HG02885 (cell line): ENCODE results near the gene ZNF619.
A peak's percentile ranks its signal among the peaks of the same experiment; 100 is the strongest.
"Not testable (repeated sequence)": the region's sequence is repeated elsewhere in the genome, so short reads cannot be mapped to it uniquely, and the experiment has no call there.

ENCODE experiments used
- ATAC-seq: cut with Tn5 transposase; IDR thresholded peaks from one replicate; pipeline ENCODE4 v1.9.1; 2021; ENCODE audit warnings: mild to moderate bottlenecking; ENCODE audit not compliant: unreplicated experiment, poor library complexity

The ZNF619 gene

DNA sequence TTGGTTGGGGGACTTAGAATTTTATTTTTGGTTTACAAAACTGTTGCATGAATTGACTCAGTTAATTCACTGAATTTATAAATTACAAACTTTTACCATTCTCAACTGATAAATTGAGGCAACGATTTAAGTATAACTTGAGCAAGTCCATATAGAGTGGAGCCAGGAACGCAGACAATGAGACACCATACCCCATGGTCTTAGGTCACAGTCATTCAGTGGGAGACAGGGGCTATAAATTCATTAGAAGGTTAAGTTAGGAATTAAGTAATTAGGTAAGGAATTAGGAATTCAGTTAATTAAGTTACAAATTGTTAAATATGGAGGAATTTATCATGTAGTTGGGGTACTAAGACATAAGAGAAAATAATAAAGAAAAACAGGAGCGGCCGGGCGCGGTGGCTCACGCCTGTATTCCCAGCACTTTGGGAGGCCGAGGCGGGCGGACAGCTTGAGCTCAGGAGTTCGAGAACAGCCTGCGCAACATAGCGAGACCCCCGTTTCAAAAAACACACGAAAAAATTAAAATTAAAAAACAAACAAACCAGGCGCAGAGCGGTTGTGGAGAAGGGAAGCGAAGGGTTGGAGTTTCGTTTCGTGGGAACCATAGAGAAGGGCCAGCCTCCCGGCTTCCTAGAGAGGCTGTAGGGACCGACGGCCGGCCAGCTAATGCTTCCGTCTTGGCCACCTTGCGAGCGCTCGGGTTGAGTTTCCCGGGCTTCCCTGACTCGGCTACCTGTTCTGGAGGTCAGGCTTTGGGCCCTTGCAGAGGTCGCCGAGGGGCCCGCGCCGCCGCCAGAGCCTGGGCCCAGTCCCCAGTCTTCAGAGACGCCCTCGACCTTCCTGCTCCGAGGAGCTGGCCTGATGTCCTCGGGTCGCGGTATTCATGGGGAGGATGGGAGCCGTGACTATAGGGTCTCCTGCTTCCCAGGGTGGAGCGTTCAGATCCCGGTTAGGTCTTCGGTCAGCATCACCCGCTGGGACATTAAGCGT is at the start of gene ZNF619:
Gene ZNF619, plus strand, starts transcription at position 645 of the 993 bp plus-strand sequence. CDS start 858 bp downstream, outside the sequence.
- peak; percentile 86 for ATAC-seq

- no peak for ATAC-seq
Observed at GRCh38 chr3:40432793-40433192, 44.1 kb upstream of the ZNF619 start.

DNA sequence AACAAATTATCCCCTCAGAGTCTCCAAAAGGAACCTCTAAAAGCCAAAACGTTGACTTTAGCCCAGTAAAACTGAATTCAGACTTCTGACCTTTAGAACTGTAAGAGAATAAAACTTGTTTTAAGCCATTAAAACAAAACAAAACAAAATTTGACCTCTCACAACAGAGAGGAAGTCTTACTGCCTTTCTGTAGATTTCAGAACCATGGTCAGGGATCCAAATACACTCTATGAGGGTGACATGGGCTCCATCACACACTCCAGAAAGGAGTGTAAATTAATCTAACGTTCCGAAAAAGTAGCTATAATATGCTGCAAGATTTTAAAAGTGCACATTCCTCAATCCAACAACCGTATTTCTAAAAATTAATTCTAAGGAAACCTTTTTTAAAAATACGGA is 39.0 kb upstream of the ZNF619 start:
- no peak for ATAC-seq

- ATAC-seq: no peak
Observed at GRCh38 chr3:40445062-40445461, 31.9 kb upstream of the ZNF619 start.

DNA sequence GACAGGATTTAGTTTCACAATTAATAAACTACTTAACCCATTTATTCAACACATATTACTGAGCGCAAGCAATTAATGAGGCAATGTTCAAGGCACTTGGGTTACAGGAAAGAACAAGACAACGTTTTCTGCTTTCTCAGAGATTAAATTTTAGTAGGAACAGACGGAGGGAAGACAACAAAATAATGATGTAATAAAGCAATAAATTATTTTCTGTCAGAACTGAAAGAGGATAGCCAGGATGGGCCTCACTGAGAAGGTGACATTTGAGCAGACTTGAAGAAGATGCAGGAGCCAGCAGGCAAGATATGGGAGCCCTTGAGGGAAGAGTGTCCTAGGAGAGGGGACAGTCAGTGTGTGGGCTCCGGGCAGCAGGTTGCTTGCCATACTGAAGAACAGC is 31.0 kb upstream of the ZNF619 start:
- ATAC-seq: no peak

- ATAC-seq: no peak
Observed at GRCh38 chr3:40450438-40450837, 26.5 kb upstream of the ZNF619 start.

DNA sequence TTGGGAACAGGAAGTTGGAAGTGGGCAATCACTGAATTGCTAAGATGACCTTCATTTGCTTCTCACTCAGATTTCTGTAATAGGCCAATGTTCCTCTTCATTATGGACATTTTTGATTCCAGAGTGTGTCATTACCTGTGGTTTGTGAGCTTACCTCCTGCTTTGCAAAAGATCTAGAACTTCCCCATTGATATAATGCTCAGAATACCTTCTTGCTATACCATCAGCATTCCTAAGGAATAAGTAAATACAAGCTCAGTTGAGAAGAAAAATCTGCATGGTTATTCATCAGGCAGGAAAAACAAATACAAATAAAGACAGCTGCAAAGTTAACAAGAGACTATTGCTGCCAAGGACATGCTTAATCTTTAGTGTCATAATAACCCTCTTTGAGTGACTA is 25.4 kb upstream of the ZNF619 start:
- ATAC-seq: no peak

- no peak for ATAC-seq
Observed at GRCh38 chr3:40452057-40452456, 24.9 kb upstream of the ZNF619 start.

DNA sequence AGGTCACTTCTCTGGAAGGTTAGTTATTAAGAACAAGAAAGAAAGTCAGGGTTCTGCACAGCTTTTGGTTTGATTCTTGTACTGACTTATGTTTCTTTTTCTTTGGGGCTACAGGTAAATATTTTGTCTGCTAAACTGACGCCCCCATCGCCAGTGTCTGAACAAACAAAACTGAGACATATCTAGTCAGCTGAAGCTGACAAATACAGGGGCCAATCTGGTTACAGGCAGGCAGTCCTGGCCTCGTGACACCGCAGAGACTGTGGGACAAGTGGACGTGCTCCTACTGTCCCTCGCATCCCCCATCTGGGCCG is 24.4 kb upstream of the ZNF619 start:
- ATAC-seq: no peak

- ATAC-seq: peak; percentile 93
Observed at GRCh38 chr3:40452876-40453730, 23.8 kb upstream of the ZNF619 start.

DNA sequence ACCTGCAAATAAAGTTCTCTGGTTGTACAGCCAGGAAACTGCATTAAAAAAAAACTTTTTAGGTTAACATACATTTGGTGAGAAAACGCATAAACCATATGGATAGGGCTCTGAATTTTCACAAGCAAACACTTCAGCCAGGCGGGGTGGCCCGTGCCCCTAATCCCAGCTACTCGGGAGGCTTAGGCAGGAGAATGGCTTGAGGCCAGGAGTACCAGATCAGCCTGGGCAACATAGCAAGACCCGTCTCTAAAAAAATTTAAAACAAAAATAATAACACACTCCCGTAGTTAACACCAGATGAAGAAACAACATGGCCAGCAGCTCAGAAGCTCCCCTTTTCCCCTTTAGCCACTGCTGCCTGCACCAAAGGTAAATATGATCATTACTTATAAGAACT is 23.0 kb upstream of the ZNF619 start:
- ATAC-seq: no peak

GRCh38 chr3:40455328-40455727 is 21.6 kb upstream of the ZNF619 start:
- ATAC-seq: no peak

- no peak for ATAC-seq
Observed at GRCh38 chr3:40456279-40456939, 20.5 kb upstream of the ZNF619 start.

- ATAC-seq: peak; percentile 69
Observed at GRCh38 chr3:40456940-40457823, 19.7 kb upstream of the ZNF619 start, which contains the start of gene RPL14. TSS of gene RPL14 (plus strand) at chr3:40457339. CDS start at chr3:40457472, 133 bp downstream.

- no peak for ATAC-seq
Observed at GRCh38 chr3:40458473-40458872, 18.4 kb upstream of the ZNF619 start.

DNA sequence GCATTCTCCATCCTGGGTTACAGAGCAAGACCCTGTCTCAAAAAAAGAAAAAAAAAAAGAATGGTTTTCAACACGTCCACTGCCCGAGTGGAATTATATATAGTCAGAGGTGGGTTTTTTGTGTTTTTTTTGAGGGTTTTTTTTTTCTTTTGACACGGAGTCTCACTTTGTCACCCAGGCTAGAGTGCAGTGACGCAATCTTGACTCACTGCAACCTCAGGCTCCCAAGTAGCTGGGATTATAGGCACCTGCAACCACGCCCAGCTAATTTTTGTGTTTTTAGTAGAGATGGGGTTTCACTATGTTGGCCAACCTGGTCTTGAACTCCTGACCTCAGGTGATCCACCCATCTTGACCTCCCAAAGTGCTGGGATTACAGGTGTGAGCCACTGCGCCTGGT is 16.4 kb upstream of the ZNF619 start:
- ATAC-seq: not testable (repeated sequence)

- ATAC-seq: no peak
Observed at GRCh38 chr3:40461161-40461560, 15.8 kb upstream of the ZNF619 start.

DNA sequence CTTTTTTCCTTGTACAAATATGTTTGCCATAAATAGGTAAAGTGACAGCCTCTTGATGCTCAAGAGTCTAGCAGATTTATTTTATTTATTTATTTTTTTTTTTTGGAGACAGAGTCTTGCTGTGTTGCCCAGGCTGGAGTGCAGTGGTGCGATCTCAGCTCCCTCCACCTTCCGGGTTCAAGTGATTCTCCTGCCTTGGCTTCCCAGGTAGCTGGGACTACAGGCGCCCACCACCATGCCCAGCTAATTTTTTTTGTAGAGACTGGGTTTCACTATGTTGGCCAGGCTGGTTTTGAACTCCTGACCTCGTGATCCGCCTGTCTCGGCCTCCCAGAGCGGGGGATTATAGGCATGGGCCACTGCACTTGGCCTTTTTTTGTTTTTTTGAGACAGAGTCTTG is 14.1 kb upstream of the ZNF619 start:
- ATAC-seq: not testable (repeated sequence)

DNA sequence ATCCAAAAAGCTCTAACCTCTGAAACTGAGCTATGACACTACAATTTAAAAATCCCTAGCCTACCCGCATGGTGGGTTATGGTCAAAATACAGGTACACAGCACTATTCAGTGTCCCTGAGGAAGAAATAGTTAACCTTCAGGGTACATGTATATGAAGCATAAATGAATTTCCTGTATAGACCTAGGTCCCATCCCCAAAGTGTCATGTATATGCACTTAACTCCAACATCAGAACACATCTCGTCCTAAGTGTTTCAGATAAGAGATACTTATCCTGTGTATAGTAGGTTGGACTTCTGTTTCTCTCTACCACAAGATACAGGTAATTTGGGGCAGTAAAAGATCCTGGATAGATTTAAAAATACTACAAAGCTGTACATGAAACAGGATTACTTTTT is 13.3 kb upstream of the ZNF619 start:
- ATAC-seq: no peak
